HepG2 (cell line): ENCODE data around the gene ZNF443. TPM values are rescaled to one million over a fixed set of nuclear protein-coding genes. Genes with fewer than 3 reads are reported as not detected.
A peak's percentile ranks its signal among the peaks of the same experiment; 100 is the strongest.
"Not testable (repeated sequence)": the region's sequence is repeated elsewhere in the genome, so short reads cannot be mapped to it uniquely, and the experiment has no call there.

ENCODE experiments used
- ATAC-seq: fragments of 200-7000 bp; cut with Tn5 transposase; 3 replicates; pipeline ENCODE4 v1.9.1; 2020; ENCODE audit warnings: mild to moderate bottlenecking, moderate library complexity
- BruUV-seq: library from RNA; stranded (reverse); fragments of 400-500 nt; replicated peaks from 2 replicates; lab custom pipeline; 2021; lab: Mats Ljungman, UMichigan
- CTCF ChIA-PET: fragments of 300-600 bp; formaldehyde crosslinking; extraction: SDS; loops from one replicate; lab custom pipeline; 2021; ENCODE audit warnings: low total read pairs, inconsistent platforms, low intra/inter-chr PET ratio; lab: Yijun Ruan, JAX
- POLR2A ChIA-PET: fragments of 350-600 bp; sonication (Branson Sonifier 250); formaldehyde crosslinking; loops from one replicate; lab custom pipeline; 2020; ENCODE audit warnings: antibody characterized with exemption, inconsistent platforms; lab: Yijun Ruan, JAX
- DNase-seq: peaks from one replicate; pipeline ENCODE4 v3.0.0-alpha.2; 2015; ENCODE audit warnings: low spot score
- FAIRE-seq: peaks from 3 replicates; lab custom pipeline; 2011; peaks lifted over from hg19 to GRCh38; lab: Jason Lieb, UNC
- H2AFZ ChIP-seq: one replicate; pipeline ENCODE4 v1.6.1; 2011; ENCODE audit warnings: low read length, inconsistent platforms
- H3K27ac ChIP-seq: fragments of 300-600 bp; 3 replicates; pipeline ENCODE4 v1.8.0; 2011; ENCODE audit warnings: mixed run types, mild to moderate bottlenecking, mixed read lengths, low read length, inconsistent platforms; ENCODE audit not compliant: insufficient read depth; ENCODE audit errors: extremely low read length
- H3K27me3 ChIP-seq, 2 experiments: fragments of 200-600 bp in 1 of 2; 2 replicates in 1 of 2; 3 replicates in 1 of 2; pipeline versions ENCODE4 v1.6.0 to v1.8.0; 2011; ENCODE audit warnings: low read length in 2 of 2, mild to moderate bottlenecking in 2 of 2, moderate library complexity in 2 of 2, inconsistent platforms in 1 of 2; ENCODE audit not compliant: insufficient read depth in 2 of 2, control insufficient read depth in 1 of 2
- H3K36me3 ChIP-seq, 2 experiments: fragments of 200-600 bp in 1 of 2; replicated peaks in 1 of 2; 2 replicates in 1 of 2; 3 replicates in 1 of 2; pipeline versions ENCODE4 v1.5.1 to v1.8.0; 2011; ENCODE audit warnings: low read length in 2 of 2, inconsistent platforms in 1 of 2; ENCODE audit not compliant: insufficient read depth in 2 of 2, control insufficient read depth in 1 of 2
- H3K4me1 ChIP-seq: 2 replicates; pipeline ENCODE4 v1.5.1; 2012; ENCODE audit warnings: low read length, inconsistent platforms; ENCODE audit not compliant: insufficient read depth
- H3K4me2 ChIP-seq: 2 replicates; pipeline ENCODE4 v1.6.0; 2011; ENCODE audit warnings: low read depth, low read length, inconsistent platforms
- H3K4me3 ChIP-seq, 3 experiments: fragments of 200-600 bp in 1 of 3; sonication (generic), shearing (Covaris generic) in 1 of 3; replicated peaks in 1 of 3; 2 replicates each; pipeline ENCODE4 v1.5.1; 2011 to 2016; ENCODE audit warnings: low read length in 3 of 3, inconsistent platforms in 2 of 3, low read depth in 2 of 3, mild to moderate bottlenecking in 2 of 3, control low read depth in 1 of 3, mixed read lengths in 1 of 3; ENCODE audit not compliant: insufficient read depth in 1 of 3
- H3K79me2 ChIP-seq: one replicate; pipeline ENCODE4 v1.6.1; 2011; ENCODE audit warnings: low read length, inconsistent platforms; ENCODE audit not compliant: insufficient read depth
- H3K9ac ChIP-seq: 2 replicates; pipeline ENCODE4 v1.6.0; 2011; ENCODE audit warnings: mild to moderate bottlenecking, low read depth, low read length, inconsistent platforms; ENCODE audit not compliant: insufficient read depth
- H3K9me3 ChIP-seq: 2 replicates; pipeline ENCODE4 v1.5.1; 2012; ENCODE audit warnings: mild to moderate bottlenecking, low read length
- H4K20me1 ChIP-seq: 2 replicates; pipeline ENCODE4 v1.6.0; 2011; ENCODE audit warnings: inconsistent platforms, mild to moderate bottlenecking, low read length, moderate library complexity; ENCODE audit not compliant: insufficient read depth
- ASH2L ChIP-seq: fragments of 300-600, 200-600 bp; sonication (generic); IDR thresholded peaks from 2 replicates; pipeline ENCODE4 v1.7.0; 2017; ENCODE audit warnings: low read depth, mild to moderate bottlenecking, moderate library complexity, mixed read lengths, low read length; ENCODE audit not compliant: insufficient read length
- ATF7-NPFF ChIP-seq: sonication (generic); formaldehyde crosslinking; IDR thresholded peaks from 2 replicates; pipeline ENCODE4 v1.8.1; 2023; ENCODE audit warnings: mild to moderate bottlenecking, low read depth, missing genetic modification reagents, moderate library complexity
- EED ChIP-seq: sonication (generic); formaldehyde crosslinking; IDR thresholded peaks from 2 replicates; pipeline ENCODE4 v1.5.0; 2020; ENCODE audit warnings: mild to moderate bottlenecking, missing genetic modification reagents
- GATAD2A ChIP-seq: IDR thresholded peaks from 2 replicates; pipeline ENCODE4 v1.6.1; 2016
- HOXA3 ChIP-seq: sonication (generic); formaldehyde crosslinking; IDR thresholded peaks from 2 replicates; pipeline ENCODE4 v1.5.0; 2020; ENCODE audit warnings: missing genetic modification reagents
- HOXD1 ChIP-seq: sonication (generic); formaldehyde crosslinking; IDR thresholded peaks from 2 replicates; pipeline ENCODE4 v1.5.0; 2020; ENCODE audit warnings: missing genetic modification reagents
- IKZF5 ChIP-seq: IDR thresholded peaks from 2 replicates; pipeline ENCODE4 v1.6.1; 2018; ENCODE audit warnings: missing genetic modification reagents, mild to moderate bottlenecking, missing compliant biosample characterization
- ISL2 ChIP-seq: sonication (generic); formaldehyde crosslinking; IDR thresholded peaks from 2 replicates; pipeline ENCODE4 v1.5.0; 2020; ENCODE audit warnings: missing genetic modification reagents
- MAZ ChIP-seq, 2 experiments: sonication (generic) in 1 of 2; formaldehyde crosslinking in 1 of 2; IDR thresholded peaks; 2 replicates each; pipeline versions ENCODE4 v1.5.0 to v1.6.1; 2012 to 2020; ENCODE audit warnings: low read depth in 2 of 2, mild to moderate bottlenecking in 2 of 2, borderline replicate concordance in 1 of 2, improper control_type of control experiment in 1 of 2, low read length in 1 of 2, missing genetic modification reagents in 1 of 2, moderate library complexity in 1 of 2
- MED1 ChIP-seq: sonication (generic); formaldehyde crosslinking; IDR thresholded peaks from 2 replicates; pipeline ENCODE4 v1.4.0; 2020; ENCODE audit warnings: missing genetic modification reagents
- MTA1 ChIP-seq: sonication (generic); formaldehyde crosslinking; IDR thresholded peaks from 2 replicates; pipeline ENCODE4 v1.4.0; 2020; ENCODE audit warnings: missing genetic modification reagents, mild to moderate bottlenecking, borderline replicate concordance
- NR2F6 ChIP-seq, 2 experiments: IDR thresholded peaks; 2 replicates each; pipeline ENCODE4 v1.6.1; 2016; ENCODE audit warnings: antibody characterized with exemption in 1 of 2, mild to moderate bottlenecking in 1 of 2
- POLR2AphosphoS5 ChIP-seq: IDR thresholded peaks from 2 replicates; pipeline ENCODE4 v1.6.1; 2012; ENCODE audit warnings: low read depth, low read length
- RFXAP ChIP-seq: sonication (generic); formaldehyde crosslinking; IDR thresholded peaks from 2 replicates; pipeline ENCODE4 v1.4.0; 2020; ENCODE audit warnings: missing genetic modification reagents, borderline replicate concordance
- SALL2 ChIP-seq: sonication (generic); formaldehyde crosslinking; IDR thresholded peaks from 2 replicates; pipeline ENCODE4 v1.8.1; 2023; ENCODE audit warnings: mild to moderate bottlenecking, missing genetic modification reagents, inconsistent platforms
- SIN3A ChIP-seq: IDR thresholded peaks from 2 replicates; pipeline ENCODE4 v1.6.1; 2011; ENCODE audit warnings: low read depth, mild to moderate bottlenecking, control low read depth, low read length, borderline replicate concordance
- SRSF1 ChIP-seq: fragments of 200-400 bp; formaldehyde crosslinking; optimal IDR thresholded peaks from 2 replicates; pipeline ENCODE3; 2017; ENCODE audit warnings: mild to moderate bottlenecking, low read depth, low read length, moderate library complexity
- TEAD3 ChIP-seq: optimal IDR thresholded peaks from 2 replicates; pipeline ENCODE3; 2016; ENCODE audit warnings: borderline replicate concordance
- ZFP90 ChIP-seq: sonication (generic); formaldehyde crosslinking; IDR thresholded peaks from 2 replicates; pipeline ENCODE4 v1.8.0; 2022; ENCODE audit warnings: missing genetic modification reagents, mild to moderate bottlenecking, inconsistent platforms, borderline replicate concordance
- ZNF263 ChIP-seq: sonication (generic); formaldehyde crosslinking; IDR thresholded peaks from 2 replicates; pipeline ENCODE4 v1.4.0; 2020; ENCODE audit warnings: missing genetic modification reagents
- ZNF777 ChIP-seq: sonication (generic); formaldehyde crosslinking; IDR thresholded peaks from 2 replicates; pipeline ENCODE4 v1.4.0; 2020; ENCODE audit warnings: missing genetic modification reagents
- ZSCAN29 ChIP-seq: sonication (generic); formaldehyde crosslinking; conservative IDR thresholded peaks from 2 replicates; pipeline ENCODE4 v1.4.0; 2020; ENCODE audit warnings: mild to moderate bottlenecking, missing genetic modification reagents
- WGBS: methylation state at CpG from one replicate; pipeline ENCODE4 v1.1.6; 2017; ENCODE audit warnings: low lambda C conversion rate; 5-methylcytosine and 5-hydroxymethylcytosine counted together
- in situ Hi-C: cut with HindIII; loops from 2 replicates; pipeline ENCODE4 v1.10.0; 2017; ENCODE audit warnings: low pct_unique_long_range_greater_than_20kb; ENCODE audit not compliant: extremely low pct_ligation_motif_present
- intact Hi-C: fragments of 100-400 bp; cut with micrococcal nuclease; formaldehyde crosslinking; loops from one replicate; pipeline ENCODE4 v1.10.0; 2022; ENCODE audit not compliant: unreplicated experiment
- polyA plus RNA-seq, 8 experiments: library from polyadenylated mRNA; depleted of rRNA in 3 of 8; stranded (reverse) in 7 of 8; unstranded in 1 of 8; fragments of >200 nt; fragmentation: Illumina TruSeq in 4 of 8; extraction: Trizol in 4 of 8; gene quantifications; 2 replicates each; pipeline versions ENCODE4 v1.2.1 to v1.2.3, GENCODE V29; 2011 to 2016; ENCODE audit warnings: low read depth in 4 of 8, missing spikeins in 1 of 8, mixed read lengths in 1 of 8; ENCODE audit not compliant: insufficient read depth in 1 of 8
- total RNA-seq, 5 experiments: library from RNA; depleted of rRNA; stranded (reverse); fragments of >200 nt; fragmentation: Illumina TruSeq; extraction: Trizol; gene quantifications; 2 replicates each; pipeline ENCODE4 v1.2.3, GENCODE V29; 2016; ENCODE audit warnings: low read depth in 1 of 5
- TF ChIP-seq, protein P1 (sequence below): IDR thresholded peaks from 2 replicates; pipeline ENCODE4 v1.6.1; 2016; ENCODE audit warnings: missing genetic modification reagents, missing compliant biosample characterization

ZNF443 gene
- total and polyA plus RNA-seq, 2 of the 13 experiments (the other 11 are each of a cell fraction or from before 2014, with no cell fraction given), result 3.6 to 19.0 TPM

- DNase-seq, result peak; percentile 23
- CTCF ChIA-PET; BruUV-seq; H3K36me3 ChIP-seq; H2AFZ ChIP-seq; H4K20me1 ChIP-seq; in situ Hi-C loops; H3K9me3 ChIP-seq; H3K27me3 ChIP-seq; TF ChIP-seq MAZ (IDR thresholded peaks at IDR 0.05; ENCODE audit: borderline replicate concordance, low read depth, low read length); NR2F6 (IDR thresholded peaks at IDR 0.05): not testable (repeated sequence)
- under 1% methylated on average over 7 of the region's 23 CpGs for WGBS
- intact Hi-C loops, result loop anchor here (2.0 kb wide), 1 partner anchor 41 kb away; the partner anchor contains the start of gene ZNF443
- POLR2A ChIA-PET, result interaction anchor here (0.6 to 2.8 kb wide), 3 partner anchors 35 to 243 kb away, joined by 3 to 12 read pairs (median 11); partner anchors contain the start of genes ZNF442 and ZNF563
- peak; percentile 83 for FAIRE-seq
- Histone ChIP-seq H3K4me2 (peak overlapping the region; percentile 86), H3K4me1 (peaks cover 30% of the 10 kb centered on the region), H3K9ac (peak overlapping the region; percentile 86), H3K4me3 (peak overlapping the region; percentile 79 to 96 (median 92)), H3K79me2 (peaks cover 44% of the 10 kb centered on the region), H3K27ac (peak overlapping the region; percentile 88)
- ATAC-seq, result peak; percentile 81
- TF ChIP-seq MAZ (CRISPR knock-in tag; IDR thresholded peaks at IDR 0.05; ENCODE audit: low read depth) (0 out of 2 replicates have a peak, but pooled peaks have one; percentile 49), POLR2AphosphoS5 (peak; percentile 75), MED1 (CRISPR knock-in tag) (peak; percentile 29; the same call in 1 of the 2 replicates), ASH2L (peak; percentile 15), HOXD1 (CRISPR knock-in tag) (0 out of 2 replicates have a peak, but pooled peaks have one; percentile 55), HOXA3 (CRISPR knock-in tag) (peak; percentile 43), MTA1 (CRISPR knock-in tag) (0 out of 2 replicates have a peak, but pooled peaks have one; percentile 3), ZFP90 (CRISPR knock-in tag) (0 out of 2 replicates have a peak, but pooled peaks have one; percentile 56), TEAD3 (CRISPR knock-in tag) (peak; percentile 16), ISL2 (0 out of 2 replicates have a peak, but pooled peaks have one; percentile 27), ATF7-NPFF (CRISPR knock-in tag) (0 out of 2 replicates have a peak, but pooled peaks have one; percentile 20), SRSF1 (peak; percentile 1), ZSCAN29 (CRISPR knock-in tag) (0 out of 2 replicates have a peak, but pooled peaks have one; percentile 9), SALL2 (CRISPR knock-in tag) (0 out of 2 replicates have a peak, but pooled peaks have one; percentile 47), IKZF5 (peak; percentile 57; the same call in 1 of the 2 replicates), ZNF777 (peak; percentile 26; the same call in 1 of the 2 replicates), SIN3A (peak; percentile 65; the same call in 1 of the 2 replicates), EED (CRISPR knock-in tag) (0 out of 2 replicates have a peak, but pooled peaks have one; percentile 48), ZNF263 (CRISPR knock-in tag) (peak; percentile 46; the same call in 1 of the 2 replicates), GATAD2A (CRISPR knock-in tag) (peak; percentile 37; the same call in 1 of the 2 replicates), RFXAP (CRISPR knock-in tag) (0 out of 2 replicates have a peak, but pooled peaks have one; percentile 53), NR2F6 (CRISPR knock-in tag; IDR thresholded peaks at IDR 0.05) (0 out of 2 replicates have a peak, but pooled peaks have one; percentile 12)
- TF ChIP-seq, protein P1, sequence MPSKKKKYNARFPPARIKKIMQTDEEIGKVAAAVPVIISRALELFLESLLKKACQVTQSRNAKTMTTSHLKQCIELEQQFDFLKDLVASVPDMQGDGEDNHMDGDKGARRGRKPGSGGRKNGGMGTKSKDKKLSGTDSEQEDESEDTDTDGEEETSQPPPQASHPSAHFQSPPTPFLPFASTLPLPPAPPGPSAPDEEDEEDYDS (CRISPR knock-in tag), result peak; percentile 40; the same call in 1 of the 2 replicates
These were observed 40.8 kb downstream of the ZNF443 start for GRCh38 chr19:12399901-12400632.
